OCI-M1 (cell line): Measurements from ENCODE around the gene UCP2.
"Not testable (repeated sequence)": the region's sequence is repeated elsewhere in the genome, so short reads cannot be mapped to it uniquely, and the experiment has no call there.

ENCODE experiments used
- DNase-seq: peaks from one replicate; lab custom pipeline; 2025; lab: John Stamatoyannopoulos, UW

The UCP2 gene

DNA sequence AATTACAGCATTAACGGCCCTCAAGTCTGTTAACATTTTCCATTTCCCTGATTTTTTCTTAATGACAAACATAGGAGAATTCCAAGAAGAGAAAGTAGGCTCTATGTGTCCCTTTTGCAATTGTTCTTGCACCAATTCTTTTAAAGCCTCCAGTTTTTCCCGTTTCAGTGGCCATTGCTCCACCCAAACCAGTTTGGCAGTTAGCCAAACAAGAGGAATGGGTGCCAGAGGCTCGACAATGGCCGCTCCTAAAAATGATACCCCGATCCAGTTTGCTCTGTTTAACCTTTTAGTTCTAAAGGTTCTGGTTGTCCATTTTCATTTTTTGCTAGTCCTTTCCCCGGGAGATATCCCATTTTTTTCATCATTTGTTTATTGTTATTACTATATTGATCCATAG is 38.6 kb downstream of the UCP2 start:
- DNase-seq = no peak

GRCh38 chr11:73942010-73942409 is 40.6 kb downstream of the UCP2 start:
- no peak for DNase-seq

GRCh38 chr11:73940801-73941570 is 41.7 kb downstream of the UCP2 start:
- no peak for DNase-seq

DNA sequence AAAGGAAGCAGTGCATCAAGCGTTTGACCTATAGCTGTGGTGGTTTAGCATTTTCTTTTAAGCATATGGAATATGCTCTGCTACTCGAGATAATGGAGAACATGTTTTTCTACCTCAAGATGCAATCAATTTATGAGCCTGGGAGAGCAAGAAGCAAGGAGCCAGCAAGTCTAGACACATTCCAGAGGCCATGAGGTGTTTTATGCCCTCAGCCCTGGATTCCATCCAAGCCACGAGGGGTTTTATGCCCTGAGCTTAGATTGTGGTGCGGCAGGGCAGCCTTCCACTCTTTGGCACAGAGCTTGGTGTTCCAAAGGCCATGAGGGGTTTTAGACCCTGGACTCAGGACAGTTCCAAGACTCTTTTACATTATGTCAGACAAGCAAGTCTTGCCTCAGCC is 43.5 kb downstream of the UCP2 start:
- no peak for DNase-seq

DNA sequence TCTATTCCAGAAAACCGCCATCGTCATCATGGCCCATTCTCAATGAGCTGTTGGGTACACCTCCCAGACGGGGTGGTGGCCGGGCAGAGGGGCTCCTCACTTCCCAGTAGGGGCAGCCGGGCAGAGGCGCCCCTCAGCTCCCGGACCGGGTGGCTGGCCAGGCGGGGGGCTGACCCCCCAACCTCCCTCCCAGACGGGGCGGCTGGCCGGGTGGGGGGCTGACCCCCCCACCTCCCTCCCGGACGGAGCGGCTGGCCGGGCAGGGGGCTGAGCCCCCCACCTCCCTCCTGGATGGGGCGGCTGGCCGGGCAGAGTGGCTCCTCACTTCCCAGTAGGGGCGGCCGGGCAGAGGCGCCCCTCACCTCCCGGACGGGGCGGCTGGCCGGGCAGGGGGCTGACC is 46.6 kb downstream of the UCP2 start:
- not testable (repeated sequence) for DNase-seq

DNA sequence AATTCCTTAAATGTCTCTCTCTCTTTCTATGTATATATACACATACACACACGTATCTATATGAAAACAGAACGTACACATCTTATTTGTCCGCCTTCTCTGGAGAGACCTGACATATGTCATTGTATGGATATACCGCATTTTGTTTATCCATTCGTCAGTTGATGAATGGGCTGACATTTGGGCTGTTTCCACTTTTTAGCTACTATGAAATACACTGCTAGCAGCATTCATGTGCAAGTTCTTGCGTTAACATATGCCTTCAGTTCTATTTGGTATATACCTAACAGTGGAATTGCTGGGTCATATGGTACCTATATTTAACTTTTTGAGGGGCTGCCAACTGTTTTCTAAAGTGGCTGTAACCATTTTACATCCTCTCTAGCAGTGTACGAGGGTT is 49.9 kb downstream of the UCP2 start:
- no peak for DNase-seq

DNA sequence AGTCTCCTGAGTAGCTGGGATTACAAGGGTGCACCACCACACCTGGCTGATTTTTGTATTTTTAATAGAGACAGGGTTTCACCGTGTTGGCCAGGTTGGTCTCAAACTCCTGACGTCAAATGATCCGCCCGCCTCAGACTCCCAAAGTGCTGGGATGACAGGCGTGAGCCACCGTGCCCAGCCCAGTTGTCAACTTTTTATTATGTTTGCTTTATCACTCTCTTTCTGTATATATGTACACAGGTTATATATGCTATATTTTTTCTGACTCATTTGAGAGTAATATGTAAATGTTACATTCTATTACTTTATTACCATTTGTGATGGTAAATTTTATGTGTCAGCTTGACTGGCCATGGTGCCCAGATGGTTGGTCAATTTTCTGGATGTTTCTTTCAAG is 50.7 kb downstream of the UCP2 start:
- no peak for DNase-seq

DNA sequence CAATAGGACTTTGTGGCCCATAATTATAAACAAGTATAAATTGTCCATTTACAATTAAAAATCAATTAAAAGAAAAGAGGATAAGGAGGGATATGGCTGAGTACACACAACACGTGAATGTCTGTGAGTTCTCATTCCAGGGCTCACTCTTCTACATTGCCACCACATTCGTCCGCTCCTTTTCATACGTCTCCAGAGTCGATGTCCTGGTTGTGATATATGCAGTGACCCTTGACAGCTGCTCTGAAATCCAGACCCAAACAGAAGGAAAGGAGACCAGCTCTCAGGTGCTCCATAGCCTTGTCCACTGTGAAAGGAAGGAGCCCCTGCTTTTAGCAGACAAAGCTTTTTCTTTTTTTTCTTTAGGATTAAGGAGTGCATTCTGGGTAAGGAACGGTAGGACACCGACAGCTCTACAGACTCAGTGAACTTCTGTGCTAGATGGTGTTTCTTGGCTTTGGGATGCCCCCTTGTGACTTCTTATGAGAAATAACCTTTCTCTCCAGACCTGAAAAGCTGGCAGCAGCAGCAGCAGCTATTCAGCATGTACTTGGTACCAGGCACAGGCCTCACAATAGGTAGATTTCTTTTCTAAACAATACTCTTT is 51.5 kb downstream of the UCP2 start:
- DNase-seq = peak; percentile 93

GRCh38 chr11:73929388-73929787 is 53.3 kb downstream of the UCP2 start:
- no peak for DNase-seq
